HG03521 (cell line): Measurements from ENCODE around the gene C19orf38.

Experiments used
- ATAC-seq: cut with Tn5 transposase; IDR thresholded peaks from one replicate; pipeline ENCODE4 v1.9.1; 2021; ENCODE audit warnings: mild to moderate bottlenecking, moderate library complexity; ENCODE audit not compliant: unreplicated experiment

The C19orf38 gene

GRCh38 chr19:10848230-10848856 is at the start of gene C19orf38:
TSS of gene C19orf38 (plus strand) at chr19:10848415. CDS start at chr19:10848509, 94 bp downstream.
- no peak for ATAC-seq

- no peak for ATAC-seq
Measured at GRCh38 chr19:10800488-10800887, 47.7 kb upstream of the C19orf38 start.

- no peak for ATAC-seq
Measured at GRCh38 chr19:10802479-10802878, 45.7 kb upstream of the C19orf38 start.

GRCh38 chr19:10803252-10803651 is 45.0 kb upstream of the C19orf38 start:
- no peak for ATAC-seq

- no peak for ATAC-seq
Measured at GRCh38 chr19:10805065-10805757, 43.0 kb upstream of the C19orf38 start.

- ATAC-seq, result no peak
Measured at GRCh38 chr19:10805758-10806247, 42.4 kb upstream of the C19orf38 start.

- ATAC-seq, result no peak
Measured at GRCh38 chr19:10808937-10809649, 39.1 kb upstream of the C19orf38 start.

GRCh38 chr19:10809651-10810285 is 38.4 kb upstream of the C19orf38 start:
- no peak for ATAC-seq

GRCh38 chr19:10811391-10812111 is 36.7 kb upstream of the C19orf38 start:
- ATAC-seq, result no peak

GRCh38 chr19:10812196-10812595 is 36.0 kb upstream of the C19orf38 start:
- ATAC-seq, result no peak

- ATAC-seq, result no peak
Measured at GRCh38 chr19:10812902-10813404, 35.3 kb upstream of the C19orf38 start.

- ATAC-seq, result no peak
Measured at GRCh38 chr19:10815007-10815536, 33.1 kb upstream of the C19orf38 start.

GRCh38 chr19:10815969-10816644 is 32.1 kb upstream of the C19orf38 start:
- no peak for ATAC-seq

GRCh38 chr19:10816691-10817090 is 31.5 kb upstream of the C19orf38 start:
- no peak for ATAC-seq

GRCh38 chr19:10817291-10818038 is 30.8 kb upstream of the C19orf38 start:
- no peak for ATAC-seq

- ATAC-seq, result no peak
Measured at GRCh38 chr19:10818301-10819123, 29.7 kb upstream of the C19orf38 start.

GRCh38 chr19:10819124-10820060 is 28.8 kb upstream of the C19orf38 start:
- no peak for ATAC-seq
